Erythroblast (primary cell): Measurements from ENCODE around the gene CSF3R.

Source experiments
- GATA1 ChIP-seq: IDR thresholded peaks from 2 replicates; pipeline ENCODE4 v1.6.1; 2011; ENCODE audit warnings: low read depth, mild to moderate bottlenecking, control low read depth, low read length, moderate library complexity
- POLR2A ChIP-seq: IDR thresholded peaks from 2 replicates; pipeline ENCODE4 v1.6.1; 2011; ENCODE audit warnings: mild to moderate bottlenecking, low read length

DNA sequence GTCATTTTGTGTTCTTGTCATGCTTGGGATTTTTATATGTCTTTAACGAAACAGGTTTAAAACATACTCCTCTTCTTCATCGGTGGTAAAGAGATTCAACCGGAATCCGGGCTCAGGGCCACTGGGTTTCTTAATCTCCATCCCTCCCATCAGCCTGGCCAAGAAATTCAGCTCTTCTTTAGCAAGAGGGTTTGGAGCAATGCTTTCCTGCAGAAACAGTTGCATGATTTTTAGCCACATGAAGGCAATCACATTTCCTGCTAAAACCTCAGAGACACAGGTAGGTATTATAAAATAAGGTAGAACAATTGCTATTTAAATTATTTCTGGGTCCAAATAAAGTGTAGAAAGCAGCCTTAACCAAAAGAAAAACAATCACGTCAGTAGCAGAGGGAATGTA, 62.3 kb downstream of the CSF3R start:
- TF ChIP-seq POLR2A, result no peak
- no peak for TF ChIP-seq GATA1
